Measurements from ENCODE around the gene ONECUT3. TPM values are rescaled to one million over a fixed set of nuclear protein-coding genes. Genes with fewer than 3 reads are reported as not detected.

ONECUT3 gene
- total and polyA plus RNA-seq, 10 of the 15 experiments (the other 5 are each of a cell fraction or from before 2014, with no cell fraction given) = not detected

GRCh38 chr19:1825909-1826556 is 72.7 kb downstream of the ONECUT3 start:
- POLR2A ChIA-PET = interaction anchor here (0.6 to 0.8 kb wide), 2 partner anchors 12 to 262 kb away, joined by 4 read pairs; no protein-coding TSS in a partner anchor
- no peaks in the 10 kb centered on the region for H4K20me1 ChIP-seq (ENCODE audit: control insufficient read depth, insufficient read depth)
- H3K9me3 ChIP-seq (replicated peaks; ENCODE audit: control insufficient read depth, insufficient read depth, low read length) = no peaks in the 10 kb centered on the region
- FAIRE-seq (peak; percentile 49), DNase-seq (ENCODE audit: low read depth, low spot score) (no peak), ATAC-seq (peak; percentile 96)
- H3K4me2 ChIP-seq (ENCODE audit: control insufficient read depth, insufficient read depth) = no peak overlapping the region
- H3K9ac ChIP-seq (ENCODE audit: control insufficient read depth, insufficient read depth, low read length) = no peak overlapping the region
- no peaks in the 10 kb centered on the region for H3K27me3 ChIP-seq (replicated peaks in 1 of 2; ENCODE audit: control insufficient read depth in 2 of 2, insufficient read depth in 2 of 2, low read length in 1 of 2)
- H3K4me1 ChIP-seq (ENCODE audit: control insufficient read depth, insufficient read depth, low read length) = no peaks in the 10 kb centered on the region
- CTCF ChIA-PET = interaction anchor here (0.5 to 2.4 kb wide), 32 partner anchors 9 to 417 kb away, joined by 3 to 27 read pairs (median 4); partner anchors contain the start of gene ABHD17A
- H3K27ac ChIP-seq (ENCODE audit: control insufficient read depth, insufficient read depth) = no peak overlapping the region
- no peak overlapping the region for H3K4me3 ChIP-seq
- H2AFZ ChIP-seq (ENCODE audit: control insufficient read depth, low read depth, low read length) = no peak overlapping the region
- BruUV-seq (replicated peaks) = no TSS peak
- WGBS (ENCODE audit: insufficient coverage, insufficient replicate concordance, low lambda C conversion rate, missing lambda C conversion rate) = 49% methylated on average over 13 of the region's 15 CpGs
- RAD21 ChIA-PET (ENCODE audit: unreplicated experiment) = interaction anchor here (0.7 to 1.1 kb wide), 3 partner anchors 154 to 282 kb away, joined by 3 to 8 read pairs (median 4); no protein-coding TSS in a partner anchor
- H3K79me2 ChIP-seq (ENCODE audit: control insufficient read depth, insufficient read depth, low read length) = no peaks in the 10 kb centered on the region; the same call in 1 of the 2 replicates
- in situ Hi-C loops (cut with MboI) = no loop called here
- peaks cover 2 to 12% of the 10 kb centered on the region in 2 experiments; a peak in 3 of 4 replicates for H3K36me3 ChIP-seq (ENCODE audit: control insufficient read depth in 2 of 2, insufficient read depth in 2 of 2, low read length in 1 of 2)
- intact Hi-C loops (cut with micrococcal nuclease; ENCODE audit: unreplicated experiment) = no loop called here
- SMC1A ChIA-PET (ENCODE audit: uncharacterized antibody, unreplicated experiment) = interaction anchor here (0.9 to 1.3 kb wide), 3 partner anchors 28 to 280 kb away, joined by 3 to 8 read pairs (median 3); no protein-coding TSS in a partner anchor
- TF ChIP-seq CHD1 (IDR thresholded peaks at IDR 0.05; ENCODE audit: low read depth, low read length) (no peak), FOS (IDR thresholded peaks at IDR 0.05; ENCODE audit: borderline replicate concordance, extremely low read depth, insufficient read length) (no peak), WRNIP1 (IDR thresholded peaks at IDR 0.05; ENCODE audit: borderline replicate concordance, low read depth, low read length) (no peak), NFYA (IDR thresholded peaks at IDR 0.05; ENCODE audit: borderline replicate concordance, low read depth, low read length) (no peak), HCFC1 (IDR thresholded peaks at IDR 0.05; ENCODE audit: low read length) (no peak), SREBF1 (IDR thresholded peaks at IDR 0.05; ENCODE audit: low read length) (no peak), SMAD5 (IDR thresholded peaks at IDR 0.05; ENCODE audit: low read depth) (no peak), SIX5 (IDR thresholded peaks at IDR 0.05; ENCODE audit: low read depth, low read length, severe bottlenecking) (no peak), ZBTB40 (IDR thresholded peaks at IDR 0.05; ENCODE audit: borderline replicate concordance) (no peak), SMC3 (IDR thresholded peaks at IDR 0.05; ENCODE audit: borderline replicate concordance, low read length) (peak; percentile 55), TAF1 (IDR thresholded peaks at IDR 0.05; ENCODE audit: borderline replicate concordance, low read depth, low read length) (no peak), CTCF (IDR thresholded peaks at IDR 0.05 in 2 of 3, conservative IDR thresholded peaks at IDR 0.05 in 1 of 3; ENCODE audit: control insufficient read depth in 2 of 3, extremely low read depth in 1 of 3, insufficient read depth in 1 of 3, low read depth in 3 of 3, low read length in 3 of 3) (peak; percentile 85 to 94 (median 92)), SRF (IDR thresholded peaks at IDR 0.05; ENCODE audit: low read depth in 2 of 2, low read length in 2 of 2) (no peak), USF2 (IDR thresholded peaks at IDR 0.05; ENCODE audit: borderline replicate concordance, low read depth, low read length) (no peak), JUND (IDR thresholded peaks at IDR 0.05; ENCODE audit: low read depth, low read length) (no peak), EZH2 (IDR thresholded peaks at IDR 0.05; ENCODE audit: borderline replicate concordance, control insufficient read depth, low read depth, low read length) (no peak), TCF7 (IDR thresholded peaks at IDR 0.05; ENCODE audit: borderline replicate concordance) (no peak)
